ENCODE data around the gene CEACAM18.

DNA sequence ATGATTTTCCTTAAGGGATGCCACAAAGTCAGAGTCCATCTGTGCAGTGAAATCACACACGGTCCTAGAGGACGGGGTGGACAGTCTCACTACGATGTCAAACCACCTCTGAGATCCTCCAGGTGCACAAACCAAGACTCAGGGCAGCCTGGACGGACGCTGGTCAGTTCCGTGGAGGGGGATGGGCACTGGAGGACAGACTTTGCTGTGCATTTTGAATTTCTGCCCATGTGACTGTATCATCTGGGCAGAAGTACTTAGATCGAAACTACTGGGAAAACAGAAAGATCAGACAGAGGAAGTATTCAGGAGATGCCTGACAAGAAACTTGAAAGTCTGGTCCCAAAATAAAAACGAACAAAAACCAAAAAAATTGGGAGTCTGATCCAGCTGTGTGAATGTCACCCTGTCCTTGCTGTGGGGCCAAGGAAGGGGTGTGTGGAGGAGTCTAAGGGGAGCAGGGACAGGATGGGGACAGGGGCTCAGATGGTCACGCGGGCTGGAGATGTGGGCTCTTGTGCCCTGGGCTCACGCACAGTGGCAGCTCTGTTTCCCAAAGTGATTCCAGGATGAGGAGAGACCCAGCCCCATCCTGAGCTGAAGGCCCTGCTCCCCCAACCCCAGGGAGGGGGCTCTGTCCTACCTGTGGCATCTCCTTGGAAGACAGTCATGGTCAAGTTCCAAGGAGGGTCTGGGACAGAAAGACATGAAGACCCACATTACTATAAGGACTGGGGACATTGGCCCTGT is 21.6 kb upstream of the CEACAM18 start:
- TF ChIP-seq CTCF (IDR thresholded peaks at IDR 0.05) (no peak), POLR2A (IDR thresholded peaks at IDR 0.05) (no peak)
